Thymus (tissue), 11 donors: Measurements from ENCODE around the gene GREM2. TPM values are rescaled to one million over a fixed set of nuclear protein-coding genes. Genes with fewer than 3 reads are reported as not detected.

Experiments used
- DNase-seq, 9 donors: peaks; one replicate each; pipeline ENCODE4 v3.0.0-alpha.2; 2013; ENCODE audit warnings: low spot score in 9 of 9, low read depth in 6 of 9, missing footprints in 1 of 9
- H3K27ac ChIP-seq, 2 donors: one replicate each; pipeline ENCODE4 v1.5.1; 2013; ENCODE audit warnings: control low read depth in 1 of 2, low read depth in 1 of 2, low read length in 1 of 2, mild to moderate bottlenecking in 1 of 2, moderate library complexity in 1 of 2
- H3K27me3 ChIP-seq, 2 donors: one replicate each; pipeline ENCODE4 v1.5.1; 2013; ENCODE audit warnings: low read length in 1 of 2; ENCODE audit not compliant: control insufficient read depth in 2 of 2, insufficient read depth in 1 of 2
- H3K36me3 ChIP-seq, 2 donors: one replicate each; pipeline ENCODE4 v1.5.1; 2013; ENCODE audit warnings: low read length in 1 of 2, mild to moderate bottlenecking in 1 of 2, moderate library complexity in 1 of 2; ENCODE audit not compliant: control insufficient read depth in 2 of 2, insufficient read depth in 2 of 2
- H3K4me1 ChIP-seq, 2 donors: one replicate each; pipeline ENCODE4 v1.5.1; 2013; ENCODE audit warnings: low read length in 2 of 2; ENCODE audit not compliant: control insufficient read depth in 2 of 2, insufficient read depth in 2 of 2
- H3K4me3 ChIP-seq, 2 donors: one replicate each; pipeline ENCODE4 v1.5.1; 2013; ENCODE audit warnings: low read length in 2 of 2, control low read depth in 1 of 2, mild to moderate bottlenecking in 1 of 2
- H3K9me3 ChIP-seq, 2 donors: one replicate each; pipeline ENCODE4 v1.5.1; 2013; ENCODE audit warnings: low read length in 1 of 2, mild to moderate bottlenecking in 1 of 2; ENCODE audit not compliant: control insufficient read depth in 2 of 2, insufficient read depth in 1 of 2
- WGBS: extraction: QIAGEN DNeasy Blood & Tissue Kit; methylation state at CpG from one replicate; pipeline ENCODE4 v1.1.7; 2013; 5-methylcytosine and 5-hydroxymethylcytosine counted together
- polyA plus RNA-seq: library from polyadenylated mRNA; stranded (reverse); fragments of 200-250 nt; gene quantifications from one replicate; pipeline ENCODE4 v1.2.3, GENCODE V29; 2013
- total RNA-seq: library from RNA; stranded (reverse); fragments of 120-200 nt; gene quantifications from one replicate; pipeline ENCODE4 v1.2.4, GENCODE V29; 2013
- donor health status: healthy.

The GREM2 gene
- total and polyA plus RNA-seq, 2 donors, result 0.09 TPM; not detected in 1

- DNase-seq, result no peak
Measured at GRCh38 chr1:240553351-240553750, 58.6 kb downstream of the GREM2 start.

GRCh38 chr1:240539769-240540414 lies 72.1 kb downstream of the GREM2 start:
- 35% methylated on average over 3 of the region's 3 CpGs for WGBS
- Histone ChIP-seq H3K36me3 (no peaks in the 10 kb centered on the region), H3K27ac (no peak overlapping the region), H3K9me3 (peaks cover 0 to 1% of the 10 kb centered on the region in 2 donors), H3K27me3 (no peaks in the 10 kb centered on the region), H3K4me3 (no peak overlapping the region), H3K4me1 (no peaks in the 10 kb centered on the region)
- DNase-seq, result no peak

More at GRCh38 chr1:240553351-240553750, 58.6 kb downstream of the GREM2 start:
- Histone ChIP-seq H3K4me1 (no peaks in the 10 kb centered on the region), H3K4me3 (no peak overlapping the region), H3K36me3 (no peaks in the 10 kb centered on the region), H3K27me3 (no peaks in the 10 kb centered on the region), H3K9me3 (no peaks in the 10 kb centered on the region), H3K27ac (no peak overlapping the region)
- WGBS, result 89% methylated on average over 2 of the region's 2 CpGs

- no peak overlapping the region for H3K4me3 ChIP-seq
- H3K4me1 ChIP-seq, result no peaks in the 10 kb centered on the region
- H3K27me3 ChIP-seq, result no peaks in the 10 kb centered on the region
- 95% methylated on average over 3 of the region's 3 CpGs for WGBS
- no peak overlapping the region for H3K27ac ChIP-seq
- H3K9me3 ChIP-seq, result no peaks in the 10 kb centered on the region
- DNase-seq, result no peak
- no peaks in the 10 kb centered on the region for H3K36me3 ChIP-seq
Measured at GRCh38 chr1:240538776-240539430, 73.1 kb downstream of the GREM2 start.

- Histone ChIP-seq H3K4me3 (no peak overlapping the region), H3K4me1 (no peaks in the 10 kb centered on the region), H3K9me3 (no peaks in the 10 kb centered on the region), H3K36me3 (no peaks in the 10 kb centered on the region), H3K27me3 (no peaks in the 10 kb centered on the region), H3K27ac (no peak overlapping the region)
- 85% methylated on average over 2 of the region's 2 CpGs for WGBS
- no peak for DNase-seq
Measured at GRCh38 chr1:240533154-240533780, 78.7 kb downstream of the GREM2 start.

GRCh38 chr1:240528591-240528990 lies 83.4 kb downstream of the GREM2 start:
- no peaks in the 10 kb centered on the region for H3K36me3 ChIP-seq
- WGBS, result 90% methylated on average over 9 of the region's 9 CpGs
- no peaks in the 10 kb centered on the region for H3K27me3 ChIP-seq
- DNase-seq, result no peak
- H3K27ac ChIP-seq, result no peak overlapping the region
- no peaks in the 10 kb centered on the region for H3K4me1 ChIP-seq
- H3K9me3 ChIP-seq, result no peaks in the 10 kb centered on the region
- H3K4me3 ChIP-seq, result no peak overlapping the region

- Histone ChIP-seq H3K27me3 (no peaks in the 10 kb centered on the region), H3K9me3 (no peaks in the 10 kb centered on the region), H3K36me3 (no peaks in the 10 kb centered on the region), H3K27ac (no peak overlapping the region), H3K4me1 (no peaks in the 10 kb centered on the region), H3K4me3 (no peak overlapping the region)
- DNase-seq, result no peak
- WGBS, result 46% methylated on average over 1 of the region's 1 CpG
Measured at GRCh38 chr1:240527086-240527485, 84.9 kb downstream of the GREM2 start.

- Histone ChIP-seq H3K27ac (no peak overlapping the region), H3K4me1 (no peaks in the 10 kb centered on the region), H3K4me3 (no peak overlapping the region), H3K36me3 (no peaks in the 10 kb centered on the region), H3K27me3 (no peaks in the 10 kb centered on the region), H3K9me3 (no peaks in the 10 kb centered on the region)
- WGBS, result 83% methylated on average over 7 of the region's 7 CpGs
- no peak for DNase-seq
Measured at GRCh38 chr1:240526312-240526711, 85.6 kb downstream of the GREM2 start.

- Histone ChIP-seq H3K4me1 (no peaks in the 10 kb centered on the region), H3K4me3 (no peak overlapping the region), H3K27me3 (no peaks in the 10 kb centered on the region), H3K9me3 (no peaks in the 10 kb centered on the region), H3K36me3 (no peaks in the 10 kb centered on the region), H3K27ac (no peak overlapping the region)
- DNase-seq, result no peak
- 85% methylated on average over 4 of the region's 4 CpGs for WGBS
Measured at GRCh38 chr1:240524356-240525069, 87.4 kb downstream of the GREM2 start.
